ENCODE measurements around the gene DSTN.

- TF ChIP-seq CTCF (conservative IDR thresholded peaks at IDR 0.05; ENCODE audit: low read depth, low read length) (no peak), RFX5 (IDR thresholded peaks at IDR 0.05; ENCODE audit: low read depth, low read length) (no peak), POLR2A (IDR thresholded peaks at IDR 0.05; ENCODE audit: low read depth, low read length) (no peak), RAD21 (IDR thresholded peaks at IDR 0.05; ENCODE audit: low read length) (no peak), CHD1 (IDR thresholded peaks at IDR 0.05; ENCODE audit: low read depth, low read length) (no peak), ELK1 (IDR thresholded peaks at IDR 0.05; ENCODE audit: borderline replicate concordance, low read depth, low read length) (no peak)
Observed at GRCh38 chr20:17533396-17533795, 36.5 kb upstream of the DSTN start.
